HG03039 (cell line): ENCODE results near the gene ARHGEF10L.

ENCODE experiments used
- ATAC-seq: cut with Tn5 transposase; IDR thresholded peaks from one replicate; pipeline ENCODE4 v1.9.1; 2021; ENCODE audit warnings: mild to moderate bottlenecking, moderate library complexity; ENCODE audit not compliant: unreplicated experiment

The ARHGEF10L gene

DNA sequence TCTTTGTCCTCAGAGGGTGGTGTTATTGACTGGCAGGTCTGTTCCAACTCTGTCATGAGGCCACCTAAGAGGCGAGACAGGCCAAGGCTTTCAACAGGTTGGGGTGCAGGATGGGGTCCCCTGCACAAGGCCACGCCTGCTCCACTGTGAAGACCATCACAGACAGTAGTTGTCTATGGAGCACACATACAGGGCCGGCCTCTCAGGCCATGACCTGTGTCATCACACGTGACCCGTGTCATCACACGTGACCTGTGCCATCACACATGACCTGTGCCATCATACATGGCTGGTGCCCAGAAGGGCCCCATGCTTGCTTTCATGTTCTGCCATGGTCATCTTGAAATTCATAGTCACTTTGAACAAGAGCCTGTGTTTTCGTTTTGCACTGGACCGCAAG lies 91.9 kb downstream of the ARHGEF10L start:
- ATAC-seq: no peak

DNA sequence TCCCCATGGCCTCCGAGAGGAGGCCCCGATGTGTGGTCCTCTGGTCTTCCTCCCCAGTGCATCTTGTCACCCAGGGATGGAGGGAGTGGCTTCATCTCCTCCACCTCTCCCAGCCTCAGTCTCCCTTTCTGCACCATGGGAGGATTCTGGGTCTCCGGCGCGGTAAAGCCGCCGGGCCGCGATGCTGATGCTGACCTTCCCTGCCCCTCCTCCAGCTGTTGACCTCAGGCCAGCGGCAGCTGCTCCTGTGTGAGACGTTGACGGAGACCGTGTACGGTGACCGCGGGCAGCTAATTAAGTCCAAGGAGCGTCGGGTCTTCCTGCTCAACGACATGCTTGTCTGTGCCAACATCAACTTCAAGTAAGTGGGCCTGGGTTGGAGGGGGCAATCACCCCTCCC lies 92.6 kb downstream of the ARHGEF10L start:
- ATAC-seq: no peak

GRCh38 chr1:17632541-17633184 lies 93.2 kb downstream of the ARHGEF10L start:
- no peak for ATAC-seq

- no peak for ATAC-seq
These were observed 94.2 kb downstream of the ARHGEF10L start for GRCh38 chr1:17633654-17634053.

DNA sequence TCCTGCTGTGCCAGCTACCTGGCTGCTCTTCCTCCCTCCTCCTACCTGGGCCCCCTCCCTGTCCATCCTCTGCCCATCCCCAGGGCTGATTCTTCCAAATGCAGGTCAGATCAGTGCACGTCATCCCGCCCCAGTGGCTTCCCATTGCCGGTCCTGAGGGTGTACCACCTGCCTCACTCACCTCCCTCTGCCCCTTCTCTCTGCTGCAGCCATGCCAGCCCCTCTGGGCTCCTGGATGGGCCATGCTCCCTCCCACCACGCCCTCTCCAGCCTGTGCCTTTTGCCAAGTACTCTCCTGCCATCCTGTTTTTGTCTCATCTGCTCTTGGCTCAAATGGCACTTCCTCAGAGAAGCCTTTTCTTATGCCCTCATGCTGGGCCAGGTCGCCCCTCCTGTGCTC lies 95.8 kb downstream of the ARHGEF10L start:
- ATAC-seq: no peak

DNA sequence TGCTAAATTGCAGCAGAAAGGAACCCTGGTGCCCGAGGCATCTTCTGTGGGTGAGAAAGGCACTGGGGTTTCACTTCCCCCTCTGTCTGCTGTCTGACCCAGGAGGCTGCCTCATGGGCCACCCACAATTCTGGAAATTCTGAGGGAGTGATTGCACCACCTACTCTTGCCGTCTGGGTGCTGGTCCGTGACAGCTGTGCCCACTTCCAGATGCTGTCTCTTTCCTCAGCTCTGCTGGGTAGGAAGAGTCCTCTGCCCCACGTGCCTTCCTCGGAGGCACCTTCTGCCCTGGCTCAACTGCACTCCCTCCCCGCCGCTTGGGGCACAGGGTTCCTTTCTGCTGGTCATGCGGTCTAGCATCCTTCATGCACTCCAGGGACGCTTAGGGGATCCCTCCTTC lies 96.3 kb downstream of the ARHGEF10L start:
- ATAC-seq: no peak

DNA sequence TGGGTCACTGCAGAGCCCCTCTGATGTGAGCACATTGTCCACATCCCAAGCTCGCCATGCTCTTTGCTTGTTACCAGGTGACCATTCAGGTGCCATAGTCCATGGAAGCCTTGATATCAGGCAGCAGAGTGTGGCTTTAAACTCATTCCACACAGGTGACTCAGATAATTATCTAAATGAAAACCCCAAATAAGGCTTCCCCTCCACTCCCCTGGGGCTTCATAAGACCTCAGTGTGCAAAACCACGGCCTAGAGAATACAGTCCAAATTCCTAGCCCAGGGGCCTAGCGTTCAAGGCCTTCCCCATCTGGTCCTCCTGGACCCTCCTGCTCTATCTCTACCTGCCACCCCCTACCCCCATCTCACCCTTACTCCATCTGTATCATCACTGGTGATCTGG lies 97.1 kb downstream of the ARHGEF10L start:
- no peak for ATAC-seq

DNA sequence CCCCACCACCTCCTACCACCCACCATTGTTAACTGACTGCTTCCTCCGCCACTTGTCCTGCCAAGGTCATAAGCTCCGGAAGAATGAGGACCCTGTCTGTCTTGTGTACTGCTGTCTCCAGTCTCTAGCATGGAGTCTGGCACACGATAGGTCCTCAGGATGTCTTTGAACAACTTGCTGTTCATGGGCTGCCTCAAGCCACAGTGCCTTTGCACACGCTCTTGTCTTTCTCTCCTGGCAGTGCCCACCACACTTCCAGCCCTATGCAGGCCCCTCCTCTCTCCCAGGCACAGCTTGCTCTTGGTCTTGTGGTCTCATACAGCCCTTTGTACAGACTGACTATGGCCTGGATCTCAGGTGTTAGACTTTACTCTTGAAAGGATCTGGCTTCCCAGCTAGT lies 97.6 kb downstream of the ARHGEF10L start:
- no peak for ATAC-seq

- no peak for ATAC-seq
These were observed 100.3 kb downstream of the ARHGEF10L start for GRCh38 chr1:17639703-17640340.

DNA sequence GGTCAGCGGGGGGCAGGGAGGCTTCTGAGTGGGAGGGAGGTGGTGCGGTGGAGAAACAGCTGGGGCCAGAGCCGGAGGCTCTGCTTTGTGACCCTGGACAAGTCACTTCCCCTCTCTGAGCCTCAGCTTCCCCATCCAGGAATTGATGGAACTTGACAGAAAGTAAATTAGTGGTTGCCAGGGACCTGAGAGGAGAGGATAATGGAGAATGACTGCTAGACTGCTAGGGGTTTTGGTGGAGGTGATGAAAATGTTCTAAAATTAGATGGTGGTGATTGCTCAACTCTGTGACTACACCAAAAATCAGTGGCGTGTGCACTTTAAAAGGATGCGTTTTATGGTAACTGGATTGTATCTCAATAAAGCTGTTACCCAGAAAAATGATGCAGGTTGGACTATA lies 100.9 kb downstream of the ARHGEF10L start:
- ATAC-seq: no peak

DNA sequence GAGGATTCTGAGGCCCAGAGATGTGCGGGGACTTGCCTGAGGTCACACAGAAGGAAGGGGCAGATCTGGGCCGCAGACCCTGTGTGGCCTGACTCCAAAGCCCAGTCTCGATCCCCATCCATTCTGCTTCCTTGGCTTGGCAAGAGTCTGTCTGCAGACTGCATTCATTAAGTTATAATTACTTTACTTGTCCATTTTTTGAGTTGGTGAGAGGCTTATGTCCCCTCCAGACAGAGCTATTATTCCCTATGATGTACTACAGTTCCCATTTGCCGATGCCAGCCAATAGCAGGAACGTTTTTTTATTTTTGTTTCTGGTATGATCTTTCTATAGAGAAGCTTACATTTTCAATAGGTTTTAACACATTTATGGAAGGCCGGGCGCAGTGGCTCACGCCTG lies 101.5 kb downstream of the ARHGEF10L start:
- ATAC-seq: no peak

DNA sequence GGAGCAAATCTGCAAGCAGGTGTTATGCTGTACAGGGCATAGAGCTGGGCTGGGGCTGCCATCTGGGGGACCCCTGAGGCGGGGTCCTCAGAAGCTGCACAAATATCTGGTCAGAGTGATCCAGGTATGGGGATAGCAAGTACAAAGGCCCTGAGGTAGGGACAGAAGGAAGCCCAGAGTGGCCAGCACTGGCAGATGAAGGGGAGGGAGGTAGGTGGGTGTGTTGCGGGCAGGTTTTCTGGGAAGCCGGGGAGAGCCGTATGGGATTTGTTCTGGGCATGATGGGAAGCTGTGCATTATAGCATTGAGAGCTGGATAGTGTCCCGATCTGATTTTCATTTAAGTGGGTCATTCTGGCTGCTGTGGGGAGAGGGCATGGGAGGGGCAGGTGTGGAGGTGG lies 102.7 kb downstream of the ARHGEF10L start:
- no peak for ATAC-seq

DNA sequence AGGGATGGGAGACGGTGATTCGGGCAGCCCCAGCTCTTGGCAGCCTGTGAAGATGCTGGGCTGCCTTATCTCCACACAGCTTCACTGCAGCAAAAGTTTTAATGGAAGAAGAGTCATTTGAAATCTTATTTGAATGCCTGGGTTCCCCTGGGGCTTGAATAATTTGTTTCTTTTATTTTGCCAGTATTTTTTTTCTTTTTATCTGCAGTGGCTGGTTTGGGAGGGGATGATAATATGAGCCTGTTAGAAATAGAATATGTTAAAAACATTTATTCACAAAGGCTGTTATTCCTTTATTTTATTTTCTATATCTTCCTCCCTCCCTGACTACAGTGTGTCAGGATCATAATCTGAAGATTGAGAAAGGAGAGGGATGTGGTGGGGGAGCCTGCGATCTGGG lies 103.4 kb downstream of the ARHGEF10L start:
- no peak for ATAC-seq

DNA sequence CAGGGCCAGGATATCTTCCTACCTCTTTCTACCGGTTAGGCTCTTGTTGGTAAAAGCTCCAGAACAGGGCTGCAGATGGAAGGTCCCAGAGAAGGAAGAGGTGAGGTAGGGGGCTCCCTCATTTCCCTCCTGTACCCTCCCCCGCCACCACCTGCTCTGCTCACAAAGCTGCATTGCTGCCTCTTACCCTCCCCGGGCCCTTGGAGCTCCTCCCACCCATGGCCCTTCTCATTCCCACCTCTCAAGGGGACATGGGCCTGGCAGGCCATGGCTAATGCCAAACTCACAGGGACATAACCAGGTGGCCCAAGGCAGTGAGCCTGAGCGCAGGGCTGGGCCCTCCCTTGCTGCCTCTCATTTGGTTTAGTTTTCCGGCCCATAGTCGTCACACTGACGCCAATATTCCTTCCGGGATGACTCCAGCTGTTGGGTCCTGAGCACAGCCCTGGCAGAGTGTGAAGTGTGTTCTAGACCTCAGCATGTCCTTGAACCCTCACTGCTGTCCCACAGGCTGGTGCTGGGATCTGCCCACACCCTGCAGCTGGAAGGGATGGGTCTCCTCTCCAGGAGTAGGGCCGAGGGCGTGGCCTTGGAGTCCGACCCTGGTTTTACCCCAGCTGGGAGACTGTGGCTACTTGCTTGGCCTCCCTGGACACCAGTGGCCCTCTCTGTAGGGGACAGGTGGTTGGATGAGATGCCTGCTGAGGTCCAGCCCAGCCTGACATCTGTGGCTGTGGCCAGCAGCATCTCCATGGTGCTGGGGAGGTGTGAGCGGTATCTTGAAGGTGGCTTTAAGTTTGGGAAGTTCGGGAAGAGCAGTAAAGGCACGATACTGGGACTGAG lies 104.6 kb downstream of the ARHGEF10L start:
- ATAC-seq: no peak

- no peak for ATAC-seq
These were observed 105.8 kb downstream of the ARHGEF10L start for GRCh38 chr1:17645068-17645911.

GRCh38 chr1:17646444-17647280 lies 107.2 kb downstream of the ARHGEF10L start:
- no peak for ATAC-seq

- ATAC-seq: no peak
These were observed 109.1 kb downstream of the ARHGEF10L start for GRCh38 chr1:17648457-17649145.

DNA sequence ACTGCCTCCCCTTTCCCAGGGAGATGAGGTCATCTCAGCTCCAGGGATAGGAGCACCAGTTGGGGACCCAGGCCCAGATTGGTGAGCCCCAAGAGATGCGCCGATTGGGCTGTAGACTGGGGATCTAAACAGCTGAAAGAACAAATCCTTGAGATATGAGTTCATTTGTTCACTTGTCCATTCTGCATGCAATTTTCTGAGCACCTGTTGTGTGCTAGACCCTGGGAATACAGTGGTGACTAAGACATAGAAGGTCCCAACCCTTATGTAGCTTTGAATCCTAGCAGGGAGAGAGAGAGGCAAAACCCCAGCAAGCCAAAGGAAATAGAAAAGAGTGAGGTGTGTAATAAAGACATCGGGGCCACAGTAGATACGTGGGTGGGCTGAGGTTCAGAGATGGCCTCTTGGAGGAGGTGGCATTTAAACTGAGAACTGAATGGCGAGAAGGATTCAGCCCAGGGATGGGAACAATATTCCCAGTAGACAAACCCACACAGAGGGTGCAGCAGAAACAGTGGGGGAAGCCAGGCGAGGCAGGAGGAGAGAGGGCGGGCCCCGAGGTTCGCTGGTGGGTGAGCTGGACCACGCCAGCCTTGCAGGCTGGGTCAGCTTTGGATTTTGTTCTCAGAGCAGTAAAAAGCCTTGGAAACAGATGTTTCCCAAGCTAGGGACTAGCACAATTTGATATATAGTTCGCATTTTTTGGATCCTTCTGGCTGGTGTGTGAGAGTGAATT lies 110.0 kb downstream of the ARHGEF10L start:
- no peak for ATAC-seq

GRCh38 chr1:17653276-17653675 lies 113.8 kb downstream of the ARHGEF10L start:
- ATAC-seq: no peak
